Activated T-helper 1 cell treated with Interleukin-2 at 50 U/mL for 16 hours (primary cell): ENCODE measurements around the gene CALHM2.
A peak's percentile ranks its signal among the peaks of the same experiment; 100 is the strongest.
"Not testable (repeated sequence)": the region's sequence is repeated elsewhere in the genome, so short reads cannot be mapped to it uniquely, and the experiment has no call there.

ENCODE experiments used
- DNase-seq: peaks from one replicate; pipeline ENCODE4 v3.0.0-alpha.2; 2020; ENCODE audit warnings: low read depth

Gene CALHM2, protein sequence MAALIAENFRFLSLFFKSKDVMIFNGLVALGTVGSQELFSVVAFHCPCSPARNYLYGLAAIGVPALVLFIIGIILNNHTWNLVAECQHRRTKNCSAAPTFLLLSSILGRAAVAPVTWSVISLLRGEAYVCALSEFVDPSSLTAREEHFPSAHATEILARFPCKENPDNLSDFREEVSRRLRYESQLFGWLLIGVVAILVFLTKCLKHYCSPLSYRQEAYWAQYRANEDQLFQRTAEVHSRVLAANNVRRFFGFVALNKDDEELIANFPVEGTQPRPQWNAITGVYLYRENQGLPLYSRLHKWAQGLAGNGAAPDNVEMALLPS

DNA sequence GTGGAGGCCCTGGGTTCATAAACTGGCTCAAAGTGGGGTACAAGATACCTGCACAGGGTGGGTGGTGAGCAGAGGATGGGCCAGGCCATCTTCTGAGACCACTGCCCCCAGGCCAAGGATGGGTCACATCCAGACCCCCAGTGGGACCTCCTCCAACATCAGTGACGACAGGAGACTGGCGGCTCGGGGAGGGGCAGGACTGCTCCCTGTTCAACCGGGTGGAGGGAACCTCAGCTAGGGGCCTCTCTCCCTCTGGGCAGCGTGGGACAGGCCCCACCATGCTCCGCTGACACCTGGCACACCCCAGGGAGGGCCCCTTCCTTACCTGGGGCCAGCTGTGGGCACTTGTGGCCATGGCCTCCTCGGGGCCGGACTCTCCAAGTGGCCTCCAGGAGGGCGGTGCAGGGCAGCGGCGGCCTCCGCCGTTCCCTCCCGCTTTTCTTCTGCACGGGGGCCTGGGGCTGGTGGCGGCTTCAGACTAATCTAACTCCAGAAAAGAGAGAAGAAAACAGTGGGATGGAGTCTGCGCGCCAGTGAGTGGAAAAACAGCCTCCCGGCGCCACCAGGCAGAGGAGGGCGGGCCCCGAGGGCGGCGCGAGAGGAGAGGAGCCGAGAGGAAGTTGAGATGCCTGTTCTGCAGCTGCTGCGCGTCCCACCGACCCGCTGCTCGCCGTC lies at the start of gene CALHM2:
Gene CALHM2 (minus strand): TSS at position 540 of the 675 bp plus-strand sequence. CDS start 2,429 bp downstream, outside the sequence.
- peak; percentile 39 for DNase-seq

DNA sequence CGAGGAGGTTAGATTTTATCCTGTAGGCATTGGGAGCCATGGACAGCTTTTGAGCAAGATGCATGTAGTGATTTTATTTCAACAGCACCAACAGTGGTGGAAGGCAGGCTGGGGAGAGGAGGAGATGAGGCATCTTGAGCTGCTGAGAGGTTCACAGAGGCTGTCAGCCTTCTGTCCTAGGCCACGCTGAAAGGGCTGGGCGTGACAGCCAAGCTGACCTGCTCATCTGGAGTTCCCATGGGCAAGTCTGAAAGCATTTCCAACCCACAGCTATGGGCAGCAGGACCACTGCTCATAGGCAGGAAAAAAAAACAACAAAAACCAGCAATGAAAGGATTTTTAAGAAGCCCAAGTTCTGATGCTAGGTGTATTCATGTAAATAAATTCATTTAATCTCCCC lies 49.0 kb upstream of the CALHM2 start:
- no peak for DNase-seq

DNA sequence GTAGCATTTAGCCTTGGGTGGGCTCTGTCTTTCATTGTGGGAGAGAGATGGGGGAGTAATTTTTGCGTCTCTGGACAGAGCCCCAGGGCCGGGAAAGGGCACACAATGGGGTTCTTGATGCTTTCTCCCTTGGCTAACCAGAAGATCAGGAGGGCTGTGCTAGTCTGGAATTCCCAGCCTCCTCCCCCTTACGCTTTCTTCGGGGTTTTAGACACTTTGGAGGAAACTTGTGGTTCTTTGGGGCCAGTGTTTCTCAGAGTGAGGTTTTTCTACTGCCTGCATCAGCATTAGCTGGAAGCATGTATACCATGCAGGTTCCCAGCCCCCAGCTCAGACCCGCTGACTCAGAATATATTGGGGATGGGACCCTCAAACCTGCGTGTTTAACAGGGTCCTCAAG lies 48.3 kb upstream of the CALHM2 start:
- no peak for DNase-seq

DNA sequence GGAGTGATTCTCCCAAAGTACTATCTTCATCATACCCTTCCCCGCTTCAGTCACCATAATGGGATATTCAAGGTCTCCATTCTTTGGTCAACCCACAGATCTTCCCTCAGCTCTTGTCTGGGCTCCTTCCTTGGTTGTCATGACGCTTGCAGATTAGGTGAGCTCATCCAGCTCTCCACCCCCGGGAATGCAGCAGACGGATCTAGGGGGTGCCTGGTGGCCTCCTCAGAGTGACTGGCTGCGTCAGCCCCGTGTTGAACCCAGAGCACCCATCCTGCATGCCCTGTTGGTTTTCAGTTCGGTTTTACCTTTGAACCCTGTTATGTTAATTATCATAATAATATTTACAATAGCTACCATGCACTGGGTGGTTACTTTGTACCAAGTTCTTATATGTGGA lies 47.7 kb upstream of the CALHM2 start:
- DNase-seq: no peak

DNA sequence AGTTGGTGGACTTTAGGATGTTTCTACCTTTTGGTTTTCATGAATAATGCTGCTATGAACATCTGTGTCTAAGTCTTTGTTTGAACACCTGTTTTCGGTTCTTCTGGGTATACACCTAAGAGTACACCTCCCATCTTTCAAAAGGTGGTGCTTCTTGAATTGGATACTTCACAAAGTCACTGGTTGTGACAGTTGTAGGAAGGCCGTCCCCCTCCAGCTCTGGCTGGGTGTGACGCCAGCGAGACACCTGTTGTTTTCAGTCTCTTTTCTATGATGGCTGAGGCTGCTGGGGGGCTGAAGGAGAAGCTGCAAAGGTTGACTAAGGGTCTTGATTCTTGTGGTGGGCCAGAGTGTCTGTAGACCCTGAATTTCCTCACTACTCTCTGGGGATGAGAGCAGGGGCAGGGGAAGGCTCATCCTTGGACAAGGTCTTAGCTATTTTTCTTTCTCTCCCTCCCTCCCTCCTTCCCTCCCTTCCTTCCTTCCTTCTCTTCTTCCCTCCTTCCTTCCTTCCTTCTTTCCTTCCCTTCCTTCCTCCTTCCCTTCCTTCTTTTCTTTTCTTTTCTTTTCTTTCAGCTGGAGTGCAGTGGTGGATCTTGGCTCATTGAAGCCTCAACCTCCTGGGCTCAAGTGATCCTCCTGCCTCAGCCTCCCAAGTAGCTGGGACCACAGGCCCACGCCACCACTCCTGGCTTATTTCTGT lies 46.9 kb upstream of the CALHM2 start:
- no peak for DNase-seq

DNA sequence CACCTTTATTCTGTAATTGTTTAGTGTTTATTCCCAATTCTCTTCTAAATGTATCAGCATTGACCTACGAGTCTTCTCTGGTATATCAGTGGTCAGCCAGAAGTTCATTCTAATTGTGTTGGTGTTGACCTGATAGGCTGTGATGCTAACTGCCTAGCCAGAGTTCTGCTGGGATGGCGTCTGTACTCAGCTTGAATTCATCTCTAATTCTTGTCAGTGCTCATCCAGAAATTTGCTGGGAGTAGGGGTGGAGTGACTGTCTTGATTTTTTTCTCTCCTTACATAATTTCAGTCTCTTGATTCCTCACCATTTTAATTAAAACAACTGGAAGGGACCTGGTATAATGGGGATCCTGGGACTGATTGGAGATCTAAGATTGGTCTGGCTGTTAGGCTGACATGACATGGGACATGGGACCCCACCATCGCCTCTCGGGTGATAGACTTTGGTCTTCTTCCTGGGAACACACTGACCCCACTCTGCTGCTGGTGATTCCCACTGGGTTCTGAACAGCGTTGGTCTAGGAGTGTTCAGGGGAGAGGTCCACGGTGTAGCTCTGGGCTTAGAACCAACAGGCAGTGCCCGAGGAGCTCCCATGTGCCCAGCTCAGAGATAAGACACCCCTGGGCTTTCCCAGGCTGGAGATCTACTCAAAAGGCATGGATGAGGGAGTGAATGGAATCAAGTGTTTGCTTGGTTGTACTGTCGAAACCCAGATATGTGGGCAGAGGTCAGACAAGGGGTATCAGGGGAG lies 45.2 kb upstream of the CALHM2 start:
- DNase-seq: no peak

DNA sequence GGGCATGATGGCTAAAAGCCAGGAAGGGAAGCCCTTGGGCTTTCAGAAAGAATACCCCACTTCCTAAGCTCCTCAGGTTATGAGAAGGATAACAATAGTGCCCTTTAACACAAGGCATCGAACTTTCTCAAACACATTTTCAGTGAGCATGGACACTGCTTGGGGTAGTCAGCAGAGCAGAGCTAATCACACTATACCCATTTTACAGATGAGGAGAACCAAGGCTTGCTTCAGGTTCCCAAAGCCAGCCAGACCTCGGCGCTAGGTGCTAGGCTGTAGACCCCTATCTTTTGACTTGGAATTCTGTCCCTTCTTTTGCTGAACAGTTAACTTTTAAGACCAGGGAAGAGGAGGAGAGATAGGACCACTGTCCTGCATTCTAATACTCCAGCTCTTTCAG lies 43.2 kb upstream of the CALHM2 start:
- DNase-seq: no peak

DNA sequence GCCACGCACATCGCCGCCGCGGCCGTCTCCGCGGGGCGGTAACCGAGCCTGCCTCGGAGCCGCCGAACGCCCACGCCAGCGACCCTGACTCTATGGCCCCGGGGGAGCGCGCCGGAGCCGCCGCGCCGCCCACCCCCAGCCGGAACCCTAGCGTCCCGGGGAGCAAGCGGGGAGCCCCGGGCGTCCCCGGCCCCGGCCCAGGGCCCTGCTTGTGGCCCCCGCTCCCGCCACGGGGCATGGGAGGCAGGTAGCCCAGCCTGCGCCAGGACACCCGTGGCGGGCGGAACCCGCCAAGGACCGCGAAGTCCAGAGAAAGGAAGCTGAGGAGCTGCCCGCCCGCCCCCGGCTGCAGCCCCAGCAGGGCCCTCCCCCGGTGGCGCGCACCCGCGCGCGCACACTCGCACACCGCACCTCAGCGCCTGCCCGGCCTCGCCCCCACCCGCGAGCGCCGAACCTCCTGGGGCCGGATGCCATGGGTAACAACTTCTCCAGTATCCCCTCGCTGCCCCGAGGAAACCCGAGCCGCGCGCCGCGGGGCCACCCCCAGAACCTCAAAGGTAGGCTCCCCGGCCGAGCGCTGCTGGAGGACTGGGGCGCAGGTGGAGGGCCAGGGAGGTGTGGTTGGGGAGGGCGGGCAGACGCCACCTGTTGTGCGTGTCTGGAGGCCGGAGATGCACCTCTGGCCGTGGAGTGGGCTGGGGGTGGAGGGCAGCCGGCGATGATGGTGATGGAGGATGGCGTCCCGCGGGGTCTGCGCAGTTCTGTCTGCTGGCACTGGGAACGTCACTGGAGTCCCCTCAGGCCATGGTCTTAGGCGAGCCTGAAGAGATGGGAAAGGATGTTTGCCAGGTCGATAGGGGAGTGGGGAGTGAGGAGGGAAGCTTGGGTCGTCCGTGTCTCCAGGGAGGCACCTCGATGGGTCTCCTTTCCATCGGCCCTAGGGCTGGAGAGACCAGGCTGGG lies 42.0 kb upstream of the CALHM2 start:
- no peak for DNase-seq

DNA sequence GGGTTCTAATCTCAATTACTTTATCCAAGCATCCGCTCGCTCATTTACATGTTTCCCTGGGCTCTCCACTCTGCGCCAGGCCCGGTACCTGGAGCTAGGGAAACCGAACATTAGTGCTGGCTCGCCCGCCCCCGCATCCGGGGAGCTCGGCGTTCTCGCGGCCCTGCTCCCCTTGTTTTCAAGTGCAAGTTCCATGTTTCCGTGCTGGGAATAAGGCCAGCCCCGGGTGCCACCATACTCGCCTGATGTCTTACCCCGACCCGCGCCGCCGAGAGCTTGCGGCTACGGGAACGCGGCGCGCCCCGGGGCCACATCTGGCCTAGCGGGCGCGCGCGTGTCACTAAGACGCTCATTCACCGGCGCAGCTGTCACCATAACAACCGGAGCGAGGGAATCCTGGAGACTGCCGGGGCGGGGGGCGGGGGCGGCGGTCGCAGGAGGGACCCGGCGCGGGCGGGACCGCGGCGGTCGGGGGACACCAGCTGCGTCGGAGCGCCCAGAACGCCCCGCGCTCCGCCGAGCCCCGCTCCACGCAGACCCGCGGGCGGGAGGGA lies 41.3 kb upstream of the CALHM2 start, which contains the start of gene NEURL1:
Gene NEURL1 (plus strand): TSS at position 344 of the 554 bp plus-strand sequence. CDS start 683 bp downstream, outside the sequence.
- no peak for DNase-seq

DNA sequence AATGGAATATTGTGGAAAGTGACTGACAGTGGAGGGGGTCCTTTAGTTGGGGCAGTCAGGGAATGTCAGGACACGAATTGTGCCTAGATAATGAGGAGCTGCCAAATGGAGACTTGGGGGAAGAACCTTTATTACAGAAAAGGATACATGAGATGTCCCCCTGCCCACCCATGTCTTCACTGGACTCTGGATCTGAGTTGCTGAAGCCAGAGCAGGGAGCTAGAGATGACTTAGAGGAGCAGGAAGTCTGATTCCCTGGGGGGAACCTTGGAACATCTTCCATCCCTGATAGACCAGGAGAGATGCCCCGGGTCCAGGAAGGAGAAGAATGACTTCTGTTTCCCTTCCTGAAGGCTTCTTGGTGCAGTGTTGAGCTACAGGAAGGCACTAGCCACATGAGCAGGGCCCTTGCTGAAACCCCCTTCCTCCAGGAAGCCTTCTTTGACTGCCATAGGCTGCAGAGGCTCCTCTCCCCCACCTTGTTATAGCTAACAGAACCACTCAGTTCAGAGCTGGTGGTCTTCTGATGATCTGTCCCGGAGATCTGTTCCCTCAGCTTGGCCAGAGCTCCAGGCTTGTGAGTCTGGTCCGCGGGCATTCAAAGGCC lies 40.6 kb upstream of the CALHM2 start:
- no peak for DNase-seq

DNA sequence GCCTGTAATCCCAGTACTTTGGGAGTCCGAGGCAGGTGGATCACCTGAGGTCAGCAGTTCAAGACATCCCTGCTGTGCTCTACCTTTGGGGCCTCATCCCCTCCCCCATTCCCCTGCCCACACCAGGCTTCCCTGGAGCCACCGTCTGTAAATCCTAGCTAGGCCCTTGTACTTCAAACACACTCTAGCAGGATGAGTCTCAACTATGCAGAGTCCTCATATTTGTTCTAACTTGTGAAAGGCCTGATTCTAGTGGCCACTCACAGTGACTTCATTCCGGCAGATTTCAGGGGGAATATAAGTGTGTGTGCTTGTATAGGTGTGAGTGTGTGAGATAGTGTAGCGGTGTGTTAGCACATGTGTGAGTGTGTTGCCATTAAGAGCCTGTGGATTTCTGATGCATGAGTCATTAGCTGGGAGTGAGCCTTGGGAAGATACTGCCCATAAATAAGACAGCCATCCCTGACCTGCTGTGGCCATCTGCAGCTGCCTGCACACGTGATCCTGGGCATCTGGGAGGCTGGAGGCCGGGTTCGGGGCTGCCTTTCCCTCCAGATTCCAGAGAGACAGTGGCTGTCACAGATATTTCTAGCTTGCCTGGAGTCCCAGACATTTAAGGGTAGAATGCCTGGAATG lies 39.7 kb upstream of the CALHM2 start:
- DNase-seq: no peak

DNA sequence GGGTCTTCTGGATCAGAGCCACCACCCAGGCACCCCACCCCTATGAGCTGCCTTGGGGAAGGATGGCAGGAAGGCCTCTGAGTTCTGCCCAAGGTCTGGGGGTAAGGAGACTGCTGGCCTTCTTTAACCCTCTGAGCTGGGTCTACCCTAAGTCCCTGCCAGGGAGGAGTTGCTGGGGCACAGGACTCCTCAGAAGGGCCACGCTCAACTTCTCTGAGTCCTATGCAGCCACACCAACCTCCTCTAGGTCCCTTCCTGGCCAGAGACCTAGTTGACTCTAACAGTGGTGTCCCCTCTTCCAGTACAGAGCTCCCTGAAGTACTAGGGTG lies 38.8 kb upstream of the CALHM2 start:
- no peak for DNase-seq

DNA sequence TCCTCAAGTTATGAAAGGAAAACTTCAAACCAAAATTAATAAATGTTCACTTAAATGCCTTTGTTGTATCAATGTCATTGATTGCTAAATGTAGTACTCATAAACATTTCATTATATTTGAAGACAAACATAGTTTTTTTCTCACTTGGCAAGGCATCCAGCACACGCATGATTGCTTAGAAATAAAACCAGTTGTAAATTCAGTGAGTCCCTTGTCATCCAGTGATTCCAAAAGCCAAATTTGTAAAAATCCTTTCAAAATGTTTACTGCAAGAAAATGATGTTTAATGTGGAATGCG lies 35.2 kb upstream of the CALHM2 start:
- DNase-seq: no peak

DNA sequence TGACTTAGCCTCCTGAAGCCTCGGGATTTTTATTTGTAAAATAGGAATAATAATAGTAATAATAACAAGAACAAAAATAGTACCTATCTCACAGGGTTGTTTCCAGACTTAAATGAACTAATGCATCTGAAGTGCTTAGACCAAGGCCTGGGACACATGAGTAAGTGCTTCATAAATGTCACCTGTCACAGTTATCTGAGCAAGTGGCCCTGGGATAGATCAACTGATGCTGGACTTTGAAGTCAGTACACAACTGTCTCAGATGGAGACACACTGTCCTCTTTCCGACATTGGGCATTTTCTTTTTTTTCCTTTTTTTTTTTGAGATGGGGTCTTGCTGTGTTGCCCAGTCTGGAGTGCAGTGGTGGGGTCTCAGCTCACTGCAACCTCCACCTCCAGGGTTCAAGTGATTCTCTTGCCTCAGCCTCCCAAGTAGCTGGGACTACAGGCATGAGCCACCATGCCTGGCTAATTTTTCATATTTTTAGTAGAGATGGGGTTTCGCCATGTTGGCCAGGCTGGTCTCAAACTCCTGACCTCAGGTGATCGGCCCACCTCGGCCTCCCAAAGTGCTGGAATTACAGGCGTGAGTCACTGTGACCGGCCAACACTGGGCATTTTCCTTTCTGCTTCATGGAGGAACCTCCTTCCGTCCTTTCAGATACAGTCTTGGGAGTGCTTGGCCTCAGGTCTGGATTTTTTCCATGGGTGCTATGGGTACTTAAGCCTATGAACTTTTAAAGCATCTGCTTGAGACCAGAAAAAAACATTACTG lies 34.7 kb upstream of the CALHM2 start:
- DNase-seq: not testable (repeated sequence)

DNA sequence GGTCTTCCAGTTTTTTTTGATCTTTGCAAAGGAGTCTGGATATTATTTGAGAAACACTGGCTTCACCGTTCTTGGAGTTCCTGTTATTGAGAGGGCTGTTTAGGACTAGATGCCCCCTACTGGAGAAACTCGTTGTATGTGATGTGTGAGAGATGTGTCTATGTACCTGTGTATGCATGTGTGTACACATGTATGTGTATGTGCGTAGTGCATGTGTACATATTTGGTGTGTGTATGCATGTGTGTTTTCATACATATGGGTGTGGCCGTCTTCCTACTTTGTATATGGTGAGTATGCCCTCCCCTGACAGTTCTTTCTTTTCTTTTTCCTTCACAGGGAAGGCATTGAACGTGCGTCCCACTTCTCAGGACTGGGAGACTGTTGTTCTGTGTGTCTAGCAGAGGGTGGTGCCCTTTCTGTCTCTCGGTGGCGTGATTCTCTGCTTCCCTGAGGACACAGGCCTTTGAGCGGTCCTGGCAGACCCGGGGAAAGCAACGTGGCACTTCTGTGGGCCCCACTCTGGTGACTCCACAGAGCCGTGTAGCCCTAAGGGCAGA lies 29.9 kb upstream of the CALHM2 start:
- DNase-seq: no peak

DNA sequence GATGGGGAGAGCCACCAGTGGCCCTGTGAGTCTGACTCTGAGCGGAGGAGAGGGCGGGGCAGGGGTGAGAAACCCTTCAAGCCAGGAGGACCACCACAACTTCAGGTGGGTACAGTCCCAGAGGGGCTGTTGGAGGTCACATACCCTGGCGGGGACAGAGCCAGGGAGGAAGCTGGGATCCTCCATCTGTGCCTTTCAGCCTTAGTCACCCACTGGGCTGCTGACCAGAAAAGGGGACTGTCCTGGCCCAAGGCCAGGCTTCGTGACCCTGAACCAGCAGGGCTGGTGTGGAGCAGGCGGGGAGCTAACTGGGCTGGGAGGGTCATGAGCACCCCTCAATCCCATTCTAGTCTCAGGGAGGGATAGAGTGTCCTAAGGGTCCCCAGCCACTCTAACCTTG lies 28.4 kb upstream of the CALHM2 start:
- DNase-seq: no peak

DNA sequence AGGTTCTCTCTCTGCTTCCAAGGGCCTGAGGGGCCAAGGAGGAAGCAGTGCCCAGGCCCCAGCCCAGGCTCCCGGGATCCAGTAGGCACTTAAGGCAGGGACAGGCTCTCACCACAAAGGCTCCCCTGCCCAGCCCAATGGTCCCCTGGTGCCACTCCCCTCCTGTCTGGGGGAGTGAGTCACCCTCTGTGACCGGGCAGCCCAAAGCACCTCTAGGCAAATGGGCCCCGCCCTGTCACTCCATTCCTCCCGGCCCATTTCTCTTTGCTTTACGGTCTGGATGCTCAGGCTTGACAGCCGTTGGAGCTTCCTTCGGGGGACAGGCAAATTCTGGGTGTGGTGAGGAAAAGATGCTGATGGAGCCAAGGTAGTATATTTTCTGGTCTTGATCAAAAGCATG lies 27.0 kb upstream of the CALHM2 start, which contains the start of gene CALHM3:
Gene CALHM3 (minus strand): TSS at position 106 of the 400 bp plus-strand sequence. CDS start 208 bp downstream, outside the sequence.
- no peak for DNase-seq

DNA sequence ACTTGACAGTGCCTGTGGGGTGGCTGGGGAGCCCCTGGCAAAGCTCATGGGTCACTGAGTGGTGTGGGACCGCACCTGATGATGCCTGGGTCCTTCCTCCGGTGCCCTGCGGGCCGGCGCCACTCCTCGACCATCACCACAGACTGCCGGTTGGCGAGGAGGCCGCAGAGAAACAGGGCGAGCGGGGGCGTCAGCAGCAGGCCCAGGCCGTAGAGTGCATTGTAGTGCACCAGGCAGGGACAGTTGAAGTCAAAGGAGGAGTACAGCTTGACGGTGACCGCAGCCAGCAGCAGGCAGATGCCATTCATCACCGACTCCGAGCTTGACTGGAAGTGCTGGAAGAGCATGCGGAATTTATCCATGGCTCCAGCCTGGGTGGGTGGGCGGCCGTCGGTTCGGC lies 26.5 kb upstream of the CALHM2 start:
- no peak for DNase-seq
